GM19395 (cell line): ENCODE measurements around the gene PLXND1.

Source experiments
- ATAC-seq: cut with Tn5 transposase; IDR thresholded peaks from one replicate; pipeline ENCODE4 v1.9.1; 2021; ENCODE audit warnings: mild to moderate bottlenecking, moderate library complexity; ENCODE audit not compliant: unreplicated experiment

Gene PLXND1

DNA sequence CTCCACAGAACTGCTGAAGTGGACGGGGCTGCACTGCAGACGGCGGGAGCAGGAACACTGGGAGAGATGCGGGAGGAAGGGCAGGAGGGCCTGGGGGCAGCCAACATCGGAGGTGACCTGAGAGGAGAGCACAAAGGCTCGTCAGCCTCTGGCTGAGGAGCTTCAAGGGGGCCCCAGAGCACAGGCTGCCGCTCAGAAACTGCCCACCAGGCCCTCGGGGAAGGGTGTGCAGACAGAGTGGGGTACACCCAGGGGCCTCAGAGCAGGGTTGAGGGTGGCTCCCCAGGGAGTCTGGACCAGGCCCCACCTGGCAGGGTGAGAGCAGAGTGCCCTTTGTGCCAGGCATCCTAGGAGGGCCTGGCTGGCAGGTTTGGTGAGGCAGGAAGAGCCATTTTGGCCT lies 92.8 kb downstream of the PLXND1 start:
- ATAC-seq = no peak

DNA sequence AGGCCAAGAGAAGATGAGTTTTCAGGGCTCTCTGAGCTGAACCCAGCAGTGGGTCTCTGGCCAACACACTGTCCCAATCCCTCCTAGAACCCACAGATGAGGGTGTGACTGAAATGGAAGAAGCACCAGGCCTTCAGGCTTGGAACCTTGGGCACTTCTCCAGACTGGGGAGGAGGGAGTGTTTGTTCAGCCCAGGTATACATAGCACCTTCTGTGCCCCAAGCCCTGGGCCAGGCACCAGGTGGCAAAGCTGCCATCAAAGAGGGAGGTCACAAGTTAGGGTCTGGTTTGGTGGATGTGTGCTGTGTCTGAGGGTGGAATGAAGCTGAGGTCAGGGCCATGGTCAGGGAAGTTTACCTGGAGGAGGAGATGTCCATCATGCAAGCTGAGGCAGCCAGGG lies 93.9 kb downstream of the PLXND1 start:
- ATAC-seq = no peak

DNA sequence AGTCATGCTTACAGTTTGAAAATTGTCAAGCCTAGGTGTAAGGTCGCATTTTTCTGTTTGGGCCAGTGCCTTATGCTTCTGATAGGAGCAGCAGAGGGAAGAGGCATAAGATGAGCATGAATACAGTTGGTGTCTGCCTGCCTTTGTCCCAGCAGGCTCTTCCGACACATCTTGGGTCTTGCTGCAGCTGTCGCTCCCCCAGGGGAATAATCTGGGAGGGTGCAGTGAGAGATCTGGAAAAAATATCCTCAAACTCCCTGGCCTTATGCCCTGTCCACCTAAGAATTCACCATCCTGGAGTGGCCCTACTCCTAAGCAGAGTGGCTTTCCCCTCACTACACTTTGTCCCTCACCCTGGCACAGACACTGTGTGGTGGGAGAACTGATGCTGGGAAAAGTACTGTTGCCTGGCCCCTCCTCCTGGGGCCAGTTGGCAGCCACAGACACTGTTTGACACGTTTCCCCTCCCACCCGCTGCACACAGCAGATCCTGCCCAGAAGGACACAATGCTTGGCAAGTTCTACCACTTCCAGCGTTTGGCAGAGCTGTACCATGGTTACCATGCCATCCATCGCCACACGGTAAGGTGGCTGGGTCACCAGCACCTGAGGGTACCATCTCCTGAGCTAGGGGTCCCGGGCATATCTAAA lies 99.2 kb downstream of the PLXND1 start:
- ATAC-seq = no peak

DNA sequence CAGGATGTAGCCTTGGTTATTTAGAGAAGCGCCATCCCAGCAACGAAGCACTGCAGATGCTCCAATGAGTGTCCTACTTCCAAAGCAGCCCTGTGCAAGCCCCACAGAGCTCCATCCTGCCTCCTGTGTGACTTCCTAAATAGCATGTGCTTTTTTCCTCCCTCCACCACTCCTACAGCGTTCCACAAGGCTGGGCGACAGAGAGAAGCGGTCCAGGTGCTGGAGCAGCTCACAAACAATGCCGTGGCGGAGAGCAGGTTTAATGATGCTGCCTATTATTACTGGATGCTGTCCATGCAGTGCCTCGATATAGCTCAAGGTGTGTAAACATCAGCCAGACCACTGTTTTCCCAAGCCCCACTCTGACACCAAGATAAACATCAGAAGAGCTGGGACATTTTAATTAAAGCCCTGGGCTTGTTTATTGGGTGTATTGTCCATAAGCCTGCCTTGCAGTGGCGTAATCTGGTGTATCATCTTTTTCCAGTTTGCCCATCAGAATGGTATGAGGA lies 100.2 kb downstream of the PLXND1 start:
- ATAC-seq = no peak

DNA sequence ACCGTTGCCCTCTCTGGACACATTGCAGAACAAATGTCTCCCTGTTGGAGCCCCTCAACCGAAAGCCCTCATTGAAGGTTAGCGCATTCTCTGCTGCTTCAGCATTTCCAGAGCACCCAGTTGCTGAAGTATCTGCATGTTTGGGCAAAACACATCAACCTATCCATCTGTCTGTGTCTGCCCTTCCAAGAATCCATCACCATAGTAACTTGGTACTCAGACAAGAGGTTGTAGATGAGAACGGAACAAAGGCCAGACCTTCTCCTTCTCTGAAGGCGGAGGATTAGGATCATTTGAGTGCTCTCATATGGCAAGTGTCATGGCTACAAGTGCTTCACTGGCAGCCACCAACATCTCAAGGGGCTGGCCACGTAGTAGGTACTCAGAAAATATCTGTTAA lies 101.1 kb downstream of the PLXND1 start:
- ATAC-seq = no peak
